CD4-positive, alpha-beta T cell treated with Interleukin-17A for 1 hour (primary cell): ENCODE data around the gene WIPI1.
"Not testable (repeated sequence)": the region's sequence is repeated elsewhere in the genome, so short reads cannot be mapped to it uniquely, and the experiment has no call there.

Experiments used
- DNase-seq: peaks from one replicate; pipeline ENCODE4 v3.0.0-alpha.2; 2020

The WIPI1 gene

DNA sequence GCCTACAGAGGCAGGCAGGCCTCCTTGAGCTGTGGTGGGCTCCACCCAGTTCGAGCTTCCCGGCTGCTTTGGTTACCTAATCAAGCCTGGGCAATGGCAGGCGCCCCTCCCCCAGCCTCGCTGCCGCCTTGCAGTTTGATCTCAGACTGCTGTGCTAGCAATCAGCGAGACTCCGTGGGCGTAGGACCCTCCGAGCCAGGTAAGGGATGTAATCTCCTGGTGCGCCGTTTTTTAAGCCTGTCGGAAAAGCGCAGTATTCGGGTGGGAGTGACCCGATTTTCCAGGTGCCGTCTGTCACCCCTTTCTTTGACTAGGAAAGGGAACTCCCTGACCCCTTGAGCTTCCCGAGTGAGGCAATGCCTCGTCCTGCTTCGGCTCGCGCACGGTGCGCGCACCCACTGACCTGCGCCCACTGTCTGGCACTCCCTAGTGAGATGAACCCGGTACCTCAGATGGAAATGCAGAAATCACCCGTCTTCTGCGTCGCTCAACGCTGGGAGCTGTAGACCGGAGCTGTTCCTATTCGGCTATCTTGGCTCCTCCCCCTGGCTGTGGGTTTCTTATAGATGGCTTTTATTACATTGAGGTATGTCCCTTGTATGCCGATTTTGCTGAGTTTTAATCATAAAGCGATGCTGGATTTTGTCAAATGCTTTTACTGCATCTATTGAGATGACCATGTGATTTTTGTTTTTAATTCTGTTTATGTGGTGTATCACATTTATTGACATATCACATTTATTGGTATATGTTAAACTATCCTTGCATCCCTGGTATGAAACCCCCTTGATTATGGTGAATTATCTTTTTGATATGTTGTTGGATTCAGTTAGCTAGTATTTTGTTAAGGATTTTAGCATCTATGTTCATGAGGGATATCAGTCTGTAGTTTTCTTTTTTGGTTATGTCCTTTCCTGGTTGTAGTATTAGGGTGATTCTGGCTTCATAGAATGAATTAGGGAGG is 43.4 kb downstream of the WIPI1 start:
- DNase-seq: peak; percentile 76

DNA sequence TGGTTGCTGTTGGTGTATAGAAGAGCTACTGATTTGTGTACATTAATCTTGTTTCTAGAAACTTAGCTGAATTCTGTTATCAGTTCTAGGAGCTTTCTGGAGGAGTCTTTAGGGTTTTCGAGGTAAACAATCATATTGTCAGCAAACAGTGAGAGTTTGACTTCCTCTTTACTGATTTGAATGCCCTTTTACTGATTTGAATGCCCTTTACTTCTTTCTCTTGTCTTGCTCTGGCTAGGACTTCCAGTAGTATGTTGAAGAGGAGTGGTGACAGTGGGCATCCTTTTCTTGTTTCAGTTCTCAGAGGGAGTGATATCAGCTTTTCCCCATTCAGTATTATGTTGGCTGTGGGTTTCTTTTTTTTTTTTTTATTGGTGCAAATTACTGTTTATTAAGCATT is 49.6 kb downstream of the WIPI1 start:
- DNase-seq: not testable (repeated sequence)

DNA sequence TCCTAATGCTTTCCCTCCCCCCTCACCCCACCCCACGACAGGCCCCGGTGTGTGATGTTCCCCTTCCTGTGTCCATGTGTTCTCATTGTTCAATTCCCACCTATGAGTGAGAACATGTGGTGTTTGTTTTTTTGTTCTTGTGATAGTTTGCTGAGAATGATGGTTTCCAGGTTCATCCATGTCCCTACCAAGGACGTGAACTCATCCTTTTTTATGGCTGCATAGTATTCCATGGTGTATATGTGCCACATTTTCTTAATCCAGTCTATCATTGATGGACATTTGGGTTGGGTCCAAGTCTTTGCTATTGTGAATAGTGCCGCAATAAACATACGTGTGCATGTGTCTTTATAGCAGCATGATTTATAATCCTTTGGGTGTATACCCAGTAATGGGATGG is 53.5 kb downstream of the WIPI1 start:
- not testable (repeated sequence) for DNase-seq

DNA sequence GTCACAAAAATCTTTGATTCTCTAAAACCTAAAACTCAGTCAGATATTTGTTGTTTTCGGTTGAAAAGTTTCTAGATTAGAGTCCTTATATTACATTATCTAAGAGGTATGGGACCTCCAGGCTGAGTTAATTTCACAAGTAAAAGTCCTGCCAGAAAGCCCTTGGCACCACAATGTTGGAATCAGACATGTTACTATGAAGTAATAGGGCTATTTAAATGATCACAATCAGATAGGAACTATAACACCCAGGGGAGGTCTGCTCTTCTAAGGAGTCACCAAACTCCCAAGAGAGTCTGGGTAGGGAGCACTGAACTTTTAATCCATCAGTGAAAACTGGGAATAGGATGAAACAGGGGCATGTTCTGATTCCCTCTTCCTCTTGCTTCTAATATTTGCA is 54.2 kb downstream of the WIPI1 start:
- DNase-seq: no peak

DNA sequence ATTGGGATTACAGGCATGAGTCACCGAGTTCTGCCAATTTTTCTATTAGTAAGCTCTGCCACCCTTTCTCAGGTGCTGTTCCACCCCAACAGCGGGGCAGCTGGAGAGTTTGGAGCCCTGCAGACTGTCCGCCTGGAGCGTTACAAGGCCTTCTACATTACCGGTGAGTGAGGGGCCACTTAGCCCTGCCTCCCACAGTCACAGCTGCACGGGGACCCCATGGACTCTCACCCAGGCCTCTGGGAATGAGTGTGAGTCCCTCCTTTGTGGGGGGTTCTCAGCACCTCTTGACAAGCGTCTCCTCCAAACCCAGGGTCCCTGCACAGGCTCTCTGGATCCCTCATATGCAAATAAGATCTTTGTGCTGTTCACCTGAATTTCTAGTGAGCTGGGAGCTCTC is 56.0 kb downstream of the WIPI1 start:
- no peak for DNase-seq

DNA sequence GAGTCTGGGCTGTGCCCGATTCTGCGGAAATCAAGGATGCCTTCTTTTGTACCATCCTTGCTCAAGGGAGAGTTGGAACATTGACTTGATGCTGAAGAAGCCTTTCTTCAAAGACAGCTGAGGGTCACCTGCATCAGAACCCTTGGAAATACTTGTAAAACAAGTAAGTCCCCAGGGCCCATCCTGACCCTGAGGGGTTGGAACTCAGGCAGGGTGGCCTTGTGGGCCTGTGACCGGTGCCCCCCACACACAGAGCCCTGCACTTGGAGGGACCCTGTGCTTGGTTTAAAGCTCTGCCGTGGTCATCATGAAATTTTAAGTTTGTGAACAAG is 56.9 kb downstream of the WIPI1 start:
- DNase-seq: no peak

DNA sequence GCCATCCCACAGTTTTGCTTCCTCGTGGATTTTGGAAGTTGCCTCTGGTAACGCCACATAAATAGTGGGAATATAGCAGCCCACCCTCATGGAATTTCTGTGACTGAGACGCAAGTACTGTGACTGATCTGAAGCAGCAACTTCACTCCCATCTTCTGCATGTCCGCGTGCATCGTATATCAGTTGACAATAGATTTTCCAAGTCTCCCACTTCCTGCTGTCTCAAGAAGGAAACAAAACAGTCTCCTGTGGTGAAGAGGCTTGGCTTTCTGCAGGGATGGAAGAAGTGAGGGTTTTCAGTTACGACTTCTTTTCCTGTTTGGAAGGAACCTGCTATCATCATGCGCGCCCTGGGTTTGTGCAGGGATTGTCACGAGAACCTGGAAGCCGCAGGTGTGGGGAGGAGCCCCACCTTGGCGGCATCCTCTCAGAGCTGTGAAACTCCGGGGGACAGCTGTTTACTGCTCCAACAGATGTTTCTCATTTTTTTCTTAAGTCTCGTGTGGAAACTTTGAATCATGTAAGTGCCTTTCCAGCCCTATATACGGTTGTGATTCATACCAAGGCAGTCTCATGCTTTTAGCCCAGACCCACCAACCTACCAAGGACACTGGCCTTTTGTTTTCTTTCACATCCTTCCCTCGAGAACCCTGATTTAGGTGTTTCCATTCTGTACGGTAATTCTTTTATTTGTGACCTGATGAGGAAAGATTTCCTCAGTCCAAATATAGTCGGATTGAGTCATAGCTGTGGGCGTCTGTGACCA is 57.5 kb downstream of the WIPI1 start:
- DNase-seq: no peak

DNA sequence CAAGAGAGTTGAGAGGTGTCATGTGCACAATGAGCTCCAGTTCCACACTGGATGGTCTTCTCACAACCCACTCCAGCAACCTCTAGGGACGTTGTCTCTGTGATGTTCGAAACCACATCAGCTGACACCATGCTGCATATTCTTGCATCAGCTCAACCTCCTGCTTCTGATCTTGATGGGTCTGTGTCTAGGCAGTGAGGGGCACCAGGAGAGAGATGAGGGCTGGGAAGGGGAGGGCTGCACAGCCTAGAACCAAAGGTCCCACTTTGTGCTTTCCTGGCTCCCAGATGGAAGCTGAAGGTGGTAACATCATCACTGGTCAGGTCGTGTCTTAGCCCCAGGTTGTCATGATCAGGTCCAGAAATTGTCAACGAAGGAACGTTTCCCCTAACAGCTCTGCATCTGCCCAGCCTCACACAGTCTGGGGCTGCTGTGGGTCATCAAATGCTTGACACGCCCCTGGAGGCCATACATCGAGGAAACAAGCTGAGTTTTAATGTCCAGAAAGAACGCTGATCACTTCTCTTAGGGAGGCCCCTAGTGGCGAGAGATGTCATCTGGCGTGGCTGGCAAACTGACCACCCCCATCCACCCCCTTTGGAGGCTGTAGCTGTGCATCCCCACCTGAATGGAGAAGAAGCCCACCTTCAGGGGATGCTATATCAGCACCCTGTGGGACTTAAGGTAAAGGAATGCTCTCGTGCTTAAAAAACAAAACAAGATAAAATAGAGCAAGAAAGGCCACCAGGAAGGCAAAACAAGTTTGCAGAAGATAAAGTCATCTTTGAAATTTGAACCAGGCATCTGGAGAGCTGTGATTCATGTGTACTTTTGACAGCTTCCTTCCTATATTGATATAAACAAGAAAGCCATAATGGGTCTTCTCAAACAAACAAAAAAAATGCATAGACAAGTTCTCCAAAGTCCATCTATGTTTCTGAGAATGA is 58.3 kb downstream of the WIPI1 start:
- peak; percentile 39 for DNase-seq

DNA sequence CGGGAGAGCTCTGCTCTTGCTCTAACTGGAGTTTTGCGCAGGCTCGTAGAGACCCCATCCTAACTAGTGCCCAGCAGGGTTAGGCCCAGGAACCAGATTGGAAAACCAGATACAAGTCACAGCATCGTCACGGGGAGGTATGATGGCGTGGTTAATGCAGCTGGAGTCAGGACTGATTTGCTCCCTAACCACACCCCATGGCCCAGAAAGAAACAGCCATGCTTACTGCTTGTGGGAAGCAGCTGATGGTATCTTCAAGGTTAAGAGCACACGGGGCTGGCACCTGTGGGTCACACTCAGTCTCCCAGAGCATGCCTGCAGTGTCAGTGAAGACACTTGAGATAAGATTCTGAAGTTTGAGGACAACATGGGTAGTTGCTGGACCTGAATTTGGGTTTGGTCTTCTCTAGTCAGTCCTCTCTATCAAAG is 60.2 kb downstream of the WIPI1 start:
- DNase-seq: no peak

DNA sequence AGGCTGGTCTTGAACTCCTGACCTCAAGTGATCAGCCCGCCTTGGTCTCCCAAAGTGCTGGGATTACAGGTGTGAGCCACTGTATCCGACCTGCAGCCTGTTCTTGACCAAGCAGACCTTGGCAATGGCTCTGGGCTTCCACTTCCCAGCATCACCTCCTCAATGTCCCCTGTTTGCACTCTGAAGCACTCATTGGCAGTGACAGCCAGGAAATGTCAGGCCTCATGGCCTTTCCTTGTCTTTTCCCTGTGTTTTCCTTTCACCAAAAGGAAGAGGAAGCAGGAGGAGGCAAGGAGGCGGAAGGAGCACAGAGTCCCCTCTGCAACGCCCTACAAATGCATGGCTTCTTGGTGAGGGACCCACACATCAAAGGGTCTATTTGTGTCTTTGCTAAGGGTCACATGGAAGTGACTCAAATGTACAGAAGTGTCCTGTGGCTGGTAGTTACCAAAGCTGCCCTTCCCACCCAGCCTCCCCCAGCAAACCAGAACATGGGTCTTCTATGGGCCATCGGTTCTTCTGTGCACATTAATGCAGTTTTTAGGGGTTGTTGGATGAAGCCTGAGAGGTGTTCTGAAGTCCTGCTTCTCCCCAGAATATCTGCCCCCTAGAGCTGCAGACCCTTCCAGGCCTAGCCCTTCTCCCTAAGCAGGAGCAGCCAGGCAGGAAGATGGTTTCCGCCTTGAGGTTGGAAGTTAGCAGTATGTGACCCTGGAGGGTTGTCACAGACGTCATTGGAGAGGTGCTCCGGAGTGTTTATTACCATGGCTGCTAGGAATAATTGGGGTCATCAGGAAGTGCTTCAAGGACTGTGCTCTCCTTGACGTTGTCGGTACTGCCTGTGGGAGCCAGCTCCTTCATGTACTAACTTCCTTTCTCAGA is 60.8 kb downstream of the WIPI1 start:
- DNase-seq: no peak

DNA sequence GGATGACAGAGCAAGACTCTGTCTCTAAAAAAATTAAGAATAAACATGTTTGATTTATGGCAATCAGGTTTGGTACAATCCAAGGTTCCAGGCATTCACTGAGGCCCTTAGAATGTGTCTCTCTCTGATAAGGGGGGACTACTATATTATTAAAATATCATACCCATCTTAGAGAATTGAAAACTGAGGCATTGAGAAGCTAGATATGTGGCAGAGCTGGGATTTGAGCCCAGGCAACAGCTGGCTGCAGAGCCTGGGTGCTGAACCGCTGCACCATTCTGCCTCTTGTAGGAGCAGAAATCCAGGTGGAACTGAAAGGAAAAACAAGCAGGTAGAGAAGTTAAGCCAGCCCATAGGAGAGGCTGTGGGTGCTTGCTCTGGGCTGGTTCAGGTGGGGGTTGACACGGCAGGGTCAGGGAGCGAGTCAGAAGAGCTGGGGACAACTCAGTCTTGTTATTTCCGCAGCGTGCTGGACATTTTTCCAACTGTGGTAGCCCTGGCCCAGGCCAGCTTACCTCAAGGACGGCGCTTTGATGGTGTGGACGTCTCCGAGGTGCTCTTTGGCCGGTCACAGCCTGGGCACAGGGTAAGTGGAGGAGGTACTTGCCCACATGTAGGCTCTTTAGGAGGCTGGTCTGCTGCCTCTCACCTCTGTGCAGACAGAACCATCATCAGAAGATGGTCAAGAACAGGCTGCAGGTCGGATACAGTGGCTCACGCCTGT is 62.5 kb downstream of the WIPI1 start:
- no peak for DNase-seq

DNA sequence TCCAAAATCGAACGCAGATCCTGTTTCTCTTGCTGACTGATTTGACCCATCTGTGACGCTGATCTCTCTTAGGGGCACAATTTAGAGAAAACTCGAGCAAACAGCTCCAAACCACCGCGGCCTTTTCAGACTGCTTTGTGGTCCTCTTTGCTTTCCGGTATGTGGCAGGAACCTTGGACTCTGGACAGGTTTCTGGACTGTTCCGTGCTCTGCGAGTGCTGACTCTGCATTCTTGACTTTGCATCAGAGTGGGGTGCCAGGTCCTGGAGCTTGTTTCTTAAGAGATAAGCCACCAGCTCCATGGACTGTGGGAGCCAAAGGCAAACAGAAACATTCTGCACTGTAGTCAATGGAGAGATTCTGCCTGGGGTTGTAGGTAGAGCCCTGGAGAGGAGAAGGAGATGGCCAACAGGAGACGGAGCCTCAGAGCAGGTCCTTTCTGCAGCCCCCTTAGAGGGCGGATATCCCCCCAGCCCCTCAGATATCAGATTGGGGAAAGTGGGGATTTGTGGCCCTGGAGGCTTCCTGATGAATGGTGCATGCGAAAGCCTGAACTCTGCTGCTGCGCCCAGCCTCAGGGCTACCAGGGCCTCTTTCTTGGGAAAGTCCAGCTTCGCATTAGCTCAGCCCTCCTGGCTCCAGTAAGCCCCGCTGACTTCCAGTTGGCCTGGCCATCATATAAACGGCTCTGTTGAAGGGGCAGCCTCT is 65.6 kb downstream of the WIPI1 start:
- no peak for DNase-seq

DNA sequence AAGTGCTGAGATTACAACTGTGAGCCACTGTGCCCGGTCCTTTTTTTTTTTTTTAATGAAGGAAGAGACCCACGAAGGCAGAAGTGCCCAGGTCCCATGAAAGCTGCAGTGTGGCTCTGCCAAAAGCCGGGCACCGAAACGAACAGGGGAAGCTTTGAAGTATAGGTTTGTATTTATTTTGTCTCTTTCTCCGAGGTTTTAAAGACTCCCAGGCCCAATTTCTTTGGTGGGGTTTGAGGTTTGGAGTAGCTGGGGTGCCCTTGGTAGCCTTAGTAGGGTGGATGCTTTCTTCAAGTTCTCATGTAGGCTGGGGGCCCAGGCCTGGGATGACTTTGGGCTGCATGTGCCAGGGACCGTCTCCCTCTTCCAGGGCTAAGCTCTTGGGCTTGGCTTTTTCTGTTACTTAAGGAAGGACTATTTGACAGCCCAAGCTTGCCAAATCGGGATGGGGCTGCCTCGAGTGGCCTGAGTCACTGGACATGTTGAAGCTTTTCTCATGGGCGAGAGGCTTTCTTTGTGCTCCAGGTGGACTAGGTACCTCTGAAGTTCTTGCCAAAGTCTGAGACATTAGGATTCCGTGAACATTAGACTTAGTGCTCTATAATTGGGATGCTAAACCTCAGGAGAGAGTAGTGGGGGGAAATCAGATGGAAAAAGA is 66.3 kb downstream of the WIPI1 start:
- DNase-seq: no peak

DNA sequence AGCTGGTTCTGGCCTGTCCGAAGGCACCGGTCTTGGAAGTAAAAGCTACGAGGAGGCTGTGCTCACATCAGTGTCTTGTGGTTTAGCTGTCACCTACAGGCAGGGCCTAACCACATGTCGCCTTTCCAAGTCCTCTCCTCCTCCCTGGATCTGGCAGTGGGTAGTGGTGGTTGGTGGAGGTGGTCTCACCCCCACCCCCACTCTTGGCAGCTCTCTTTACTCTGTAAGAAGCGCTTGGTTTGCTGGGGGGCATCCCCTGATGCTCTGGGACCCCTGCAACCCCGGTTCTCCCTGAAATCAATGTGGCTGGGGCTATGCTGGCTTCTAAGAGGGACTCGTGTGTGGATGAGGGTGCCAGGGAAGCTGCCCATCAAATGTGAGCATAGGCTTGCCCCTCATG is 68.3 kb downstream of the WIPI1 start:
- no peak for DNase-seq

DNA sequence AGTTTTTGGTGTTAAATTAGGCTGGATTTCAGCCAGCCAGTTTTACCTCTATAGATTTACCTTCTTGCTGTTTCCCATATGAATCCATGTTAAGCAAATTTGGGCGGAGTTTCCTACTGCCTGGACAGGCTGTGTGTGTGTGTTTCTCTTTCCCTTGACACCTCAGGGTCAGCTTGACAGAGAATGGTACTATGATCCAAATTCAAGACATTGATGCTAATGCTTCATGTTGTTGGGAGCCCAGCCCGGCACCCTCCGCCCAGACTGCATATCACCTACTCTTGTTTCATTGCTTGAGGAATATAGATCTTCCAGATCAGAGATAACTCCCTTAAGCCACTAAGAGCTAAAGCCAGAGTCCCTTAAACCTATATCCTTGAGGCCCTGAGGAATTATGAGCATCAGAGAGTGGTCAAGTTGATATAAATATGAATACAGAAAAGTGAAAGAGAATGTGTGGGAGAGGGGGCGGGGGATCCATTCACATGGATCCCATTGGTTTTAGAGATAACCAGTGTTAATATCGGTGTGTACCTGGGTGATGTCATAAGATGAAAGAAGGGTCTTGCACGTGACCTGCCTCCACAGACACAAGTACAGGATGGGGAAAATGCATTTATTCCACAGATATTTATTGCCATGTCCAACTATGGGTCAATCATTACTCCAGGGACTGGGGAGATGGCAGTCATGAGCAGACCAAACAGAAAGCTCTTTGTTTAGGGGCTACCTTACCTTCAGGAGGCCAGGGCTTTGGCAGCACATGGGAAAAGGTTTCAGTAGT is 69.7 kb downstream of the WIPI1 start:
- no peak for DNase-seq

DNA sequence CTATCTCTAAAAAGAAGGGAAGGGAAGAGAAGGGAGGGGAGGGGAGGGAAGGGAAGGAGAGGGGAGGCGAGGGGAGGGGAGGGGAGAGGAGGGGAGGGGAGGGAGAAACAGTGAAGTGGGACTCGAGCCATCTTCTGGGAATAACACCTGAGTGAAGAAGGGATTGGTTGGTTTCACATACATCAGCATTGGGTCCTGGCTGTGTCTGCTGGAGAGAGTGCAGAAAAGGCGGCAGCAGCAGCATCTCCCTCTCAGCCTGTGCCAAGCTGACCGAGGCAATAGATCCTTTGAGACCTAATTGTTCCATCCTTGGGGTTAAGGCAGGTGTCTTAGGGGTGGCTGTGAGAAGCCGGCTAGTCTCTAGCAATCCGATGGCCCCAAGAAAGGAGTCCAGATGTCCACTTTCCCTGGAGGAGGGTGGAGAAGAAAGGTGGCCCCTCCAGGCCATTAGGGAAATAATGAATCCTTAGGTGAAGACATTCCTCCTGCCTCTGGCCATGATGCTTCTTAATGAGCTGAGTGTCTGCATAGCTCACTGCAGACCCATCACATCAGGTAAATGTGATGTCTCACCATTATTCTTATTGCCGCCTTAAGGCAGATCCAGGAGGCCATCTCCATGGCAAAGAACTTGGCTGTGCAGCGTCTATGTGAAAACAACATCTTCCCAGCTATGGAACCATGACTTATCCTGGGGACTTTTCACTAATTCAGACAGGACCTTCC is 71.6 kb downstream of the WIPI1 start:
- DNase-seq: no peak

DNA sequence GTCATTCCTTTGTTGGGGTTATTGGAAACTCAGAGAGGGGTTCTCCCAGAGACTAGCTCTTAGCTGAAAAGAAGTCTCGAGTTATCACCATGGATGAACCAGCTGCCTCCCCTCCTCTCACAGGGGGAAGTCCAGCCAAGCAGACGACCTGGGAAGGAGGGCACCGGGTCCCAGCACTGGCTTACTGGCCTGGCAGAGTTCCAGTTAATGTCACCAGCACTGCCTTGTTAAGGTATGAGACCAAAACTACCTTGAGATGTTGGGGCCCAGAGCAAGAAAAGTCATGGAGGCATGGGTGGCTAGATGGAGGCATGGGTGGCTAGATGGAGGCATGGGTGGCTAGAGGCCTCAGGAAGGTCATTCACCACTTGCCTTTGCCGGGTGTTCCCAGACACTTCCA is 72.4 kb downstream of the WIPI1 start:
- no peak for DNase-seq

DNA sequence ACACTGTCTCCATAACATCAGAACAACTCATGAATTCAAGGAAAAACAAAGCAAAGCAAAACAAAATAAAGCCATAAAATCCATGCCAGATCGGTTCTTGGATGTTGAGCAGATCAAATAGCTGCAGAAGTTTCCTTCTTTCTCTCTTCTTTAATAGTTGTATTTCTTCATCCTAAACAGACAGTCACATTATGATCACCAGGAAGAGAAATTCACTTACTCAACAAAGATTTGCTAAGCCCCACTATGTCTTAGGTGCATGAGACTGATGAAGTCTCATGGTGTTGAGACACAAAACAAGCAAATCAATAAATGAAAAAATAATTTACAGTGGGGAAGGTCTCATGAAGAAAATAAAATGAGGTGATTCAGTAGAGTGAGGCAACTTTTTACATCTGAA is 72.8 kb downstream of the WIPI1 start:
- DNase-seq: no peak
